IMR-90 (cell line): ENCODE measurements around the gene HOXD3. TPM values are rescaled to one million over a fixed set of nuclear protein-coding genes. Genes with fewer than 3 reads are reported as not detected.

ENCODE experiments used
- ATAC-seq: fragments of 200-7000 bp; cut with Tn5 transposase; 2 replicates; pipeline ENCODE4 v1.9.1; 2020; ENCODE audit warnings: low read depth, mild to moderate bottlenecking, moderate library complexity
- BruUV-seq: library from RNA; stranded (reverse); fragments of 400-500 nt; replicated peaks from 2 replicates; lab custom pipeline; 2021; lab: Mats Ljungman, UMichigan
- CTCF ChIA-PET: fragments of 300-600 bp; formaldehyde crosslinking; extraction: SDS; loops from one replicate; lab custom pipeline; 2021; ENCODE audit warnings: antibody characterized with exemption; lab: Yijun Ruan, JAX
- POLR2A ChIA-PET: fragments of 300-600 bp; sonication (Branson Sonifier 250); formaldehyde crosslinking; loops from one replicate; lab custom pipeline; 2022; ENCODE audit warnings: antibody characterized with exemption; ENCODE audit not compliant: unreplicated experiment; lab: Charles Lee
- DNase-seq: peaks from one replicate; pipeline ENCODE4 v3.0.0; 2013
- H2AFZ ChIP-seq: replicated peaks from 2 replicates; pipeline ENCODE3; 2013; ENCODE audit warnings: low read length, mild to moderate bottlenecking; ENCODE audit not compliant: poor library complexity
- H2AK5ac ChIP-seq: 2 replicates; pipeline ENCODE4 v1.6.1; 2013; ENCODE audit warnings: low read depth, low read length, inconsistent platforms
- H2AK9ac ChIP-seq: replicated peaks from 2 replicates; pipeline ENCODE3; 2013; ENCODE audit warnings: mild to moderate bottlenecking, low read depth, low read length, moderate library complexity; ENCODE audit not compliant: poor library complexity
- H2BK120ac ChIP-seq: 2 replicates; pipeline ENCODE4 v1.6.1; 2013; ENCODE audit warnings: low read depth, low read length, inconsistent platforms
- H2BK15ac ChIP-seq: 3 replicates; pipeline ENCODE4 v1.6.1; 2013; ENCODE audit warnings: low read depth, low read length, inconsistent platforms
- H2BK20ac ChIP-seq: 2 replicates; pipeline ENCODE4 v1.6.1; 2013; ENCODE audit warnings: low read depth, mild to moderate bottlenecking, inconsistent platforms, low read length, moderate library complexity
- H2BK5ac ChIP-seq: 2 replicates; pipeline ENCODE4 v1.6.1; 2013; ENCODE audit warnings: mild to moderate bottlenecking, low read depth, low read length, inconsistent platforms; ENCODE audit not compliant: poor library complexity, severe bottlenecking
- H3K14ac ChIP-seq: replicated peaks from 2 replicates; pipeline ENCODE4 v1.6.1; 2013; ENCODE audit warnings: low read depth, low read length, inconsistent platforms
- H3K18ac ChIP-seq: 2 replicates; pipeline ENCODE4 v1.6.1; 2013; ENCODE audit warnings: low read depth, low read length, control low read depth
- H3K23ac ChIP-seq: 2 replicates; pipeline ENCODE4 v1.6.1; 2013; ENCODE audit warnings: low read depth, low read length, inconsistent platforms
- H3K27ac ChIP-seq: 2 replicates; pipeline ENCODE4 v1.5.1; 2013; ENCODE audit warnings: mild to moderate bottlenecking, control low read depth, low read length; ENCODE audit not compliant: insufficient read depth
- H3K27me3 ChIP-seq: 2 replicates; pipeline ENCODE4 v1.6.1; 2013; ENCODE audit warnings: low read length; ENCODE audit not compliant: control insufficient read depth, insufficient read depth
- H3K36me3 ChIP-seq: 2 replicates; pipeline ENCODE4 v1.6.1; 2013; ENCODE audit warnings: low read length, mixed read lengths; ENCODE audit not compliant: control insufficient read depth, insufficient read depth
- H3K4ac ChIP-seq: 2 replicates; pipeline ENCODE4 v1.6.1; 2013; ENCODE audit warnings: low read depth, low read length, inconsistent platforms
- H3K4me1 ChIP-seq: 2 replicates; pipeline ENCODE4 v1.6.1; 2013; ENCODE audit warnings: low read length, mixed read lengths; ENCODE audit not compliant: control insufficient read depth, insufficient read depth
- H3K4me2 ChIP-seq: 2 replicates; pipeline ENCODE4 v1.6.1; 2013; ENCODE audit warnings: low read depth, mild to moderate bottlenecking, control low read depth, low read length, moderate library complexity
- H3K4me3 ChIP-seq: 2 replicates; pipeline ENCODE4 v1.5.1; 2013; ENCODE audit warnings: low read depth, mild to moderate bottlenecking, control low read depth, low read length, moderate library complexity; ENCODE audit not compliant: insufficient read depth
- H3K56ac ChIP-seq: 2 replicates; pipeline ENCODE4 v1.6.1; 2013; ENCODE audit warnings: low read length, inconsistent platforms; ENCODE audit not compliant: insufficient read depth; ENCODE audit errors: extremely low read depth
- H3K79me1 ChIP-seq, 2 experiments: 2 replicates each; pipeline ENCODE4 v1.6.1; 2013; ENCODE audit warnings: low read length in 2 of 2, inconsistent platforms in 1 of 2, low read depth in 1 of 2
- H3K9ac ChIP-seq: 2 replicates; pipeline ENCODE4 v1.6.1; 2013; ENCODE audit warnings: low read depth, low read length, control low read depth
- H3K9me1 ChIP-seq: 2 replicates; pipeline ENCODE4 v1.6.1; 2013; ENCODE audit warnings: low read length, inconsistent platforms; ENCODE audit not compliant: insufficient read depth
- H3K9me3 ChIP-seq: 2 replicates; pipeline ENCODE4 v1.6.1; 2013; ENCODE audit warnings: low read length; ENCODE audit not compliant: control insufficient read depth, insufficient read depth
- H4K20me1 ChIP-seq: 2 replicates; pipeline ENCODE4 v1.6.1; 2013; ENCODE audit warnings: low read length, inconsistent platforms; ENCODE audit not compliant: insufficient read depth
- H4K5ac ChIP-seq: 2 replicates; pipeline ENCODE4 v1.6.1; 2013; ENCODE audit warnings: mild to moderate bottlenecking, low read depth, low read length, control low read depth
- H4K8ac ChIP-seq, 2 experiments: 2 replicates each; pipeline ENCODE4 v1.6.1; 2013; ENCODE audit warnings: low read depth in 2 of 2, low read length in 2 of 2, control low read depth in 1 of 2, inconsistent platforms in 1 of 2
- H4K91ac ChIP-seq: 2 replicates; pipeline ENCODE4 v1.6.1; 2013; ENCODE audit warnings: low read depth, low read length, inconsistent platforms; ENCODE audit not compliant: insufficient read depth
- BHLHE40 ChIP-seq: fragments of 150-350 bp; IDR thresholded peaks from 2 replicates; pipeline ENCODE4 v1.6.1; 2016; ENCODE audit warnings: mild to moderate bottlenecking, low read depth, low read length
- CEBPB ChIP-seq: IDR thresholded peaks from 2 replicates; pipeline ENCODE4 v1.6.1; 2012; ENCODE audit warnings: low read depth, low read length, improper control_type of control experiment
- CHD1 ChIP-seq: IDR thresholded peaks from 2 replicates; pipeline ENCODE4 v1.6.1; 2012; ENCODE audit warnings: low read depth, low read length, improper control_type of control experiment
- FOS ChIP-seq: fragments of 150-350 bp; IDR thresholded peaks from 2 replicates; pipeline ENCODE4 v1.6.1; 2016; ENCODE audit warnings: low read depth, low read length
- MAFK ChIP-seq: IDR thresholded peaks from 2 replicates; pipeline ENCODE4 v1.6.1; 2012; ENCODE audit warnings: low read depth, low read length, improper control_type of control experiment
- MAZ ChIP-seq: IDR thresholded peaks from 2 replicates; pipeline ENCODE4 v1.6.1; 2012; ENCODE audit warnings: low read depth, mild to moderate bottlenecking, low read length, improper control_type of control experiment, moderate library complexity, borderline replicate concordance
- MXI1 ChIP-seq: IDR thresholded peaks from 2 replicates; pipeline ENCODE4 v1.6.1; 2012; ENCODE audit warnings: low read depth, mild to moderate bottlenecking, low read length, moderate library complexity, borderline replicate concordance
- NFE2L2 ChIP-seq: fragments of 150-350 bp; IDR thresholded peaks from 2 replicates; pipeline ENCODE4 v1.6.1; 2016; ENCODE audit warnings: low read depth, mild to moderate bottlenecking, low read length
- POLR2A ChIP-seq: IDR thresholded peaks from 2 replicates; pipeline ENCODE4 v1.6.1; 2012; ENCODE audit warnings: mild to moderate bottlenecking, low read depth, low read length
- RAD21 ChIP-seq: IDR thresholded peaks from 2 replicates; pipeline ENCODE4 v1.6.1; 2012; ENCODE audit warnings: low read length, improper control_type of control experiment
- RCOR1 ChIP-seq: IDR thresholded peaks from 2 replicates; pipeline ENCODE4 v1.6.1; 2012; ENCODE audit warnings: mild to moderate bottlenecking, low read length, improper control_type of control experiment; ENCODE audit not compliant: insufficient replicate concordance
- RFX5 ChIP-seq: IDR thresholded peaks from 2 replicates; pipeline ENCODE4 v1.8.0; 2012; ENCODE audit warnings: low read depth, mild to moderate bottlenecking, low read length, moderate library complexity
- SMC3 ChIP-seq: fragments of 150-350 bp; IDR thresholded peaks from 2 replicates; pipeline ENCODE4 v1.6.1; 2016; ENCODE audit warnings: low read depth, mild to moderate bottlenecking, antibody characterized with exemption, low read length, moderate library complexity
- WGBS, 2 experiments: methylation state at CpG; one replicate each; pipeline versions ENCODE4 v1.1.5 to v1.1.7; 2013; ENCODE audit warnings: missing lambda C conversion rate in 2 of 2; ENCODE audit not compliant: insufficient read length in 1 of 2; ENCODE audit errors: extremely low coverage in 2 of 2; 5-methylcytosine and 5-hydroxymethylcytosine counted together
- dilution Hi-C: fragments of 300-500 bp; cut with HindIII; formaldehyde crosslinking; loops from one replicate; pipeline ENCODE4 v1.14.3; 2018; ENCODE audit warnings: low sequenced_read_pairs; ENCODE audit not compliant: unreplicated experiment
- in situ Hi-C: fragments of 300-500 bp; cut with MboI; formaldehyde crosslinking; loops from 3 replicates; pipeline ENCODE4 v1.14.3; 2019; ENCODE audit warnings: low sequenced_read_pairs, inconsistent platforms, mixed read lengths
- intact Hi-C: fragments of 100-400 bp; cut with micrococcal nuclease; formaldehyde crosslinking; loops from 2 replicates; pipeline ENCODE4 v1.10.0; 2022
- polyA plus RNA-seq, 3 experiments: library from polyadenylated mRNA; depleted of rRNA; stranded (reverse); fragments of >200 nt; gene quantifications; 2 replicates each; pipeline ENCODE4 v1.2.3, GENCODE V29; 2012; ENCODE audit warnings: low replicate concordance in 1 of 3
- total RNA-seq: library from RNA; depleted of rRNA; stranded (reverse); fragments of >200 nt; gene quantifications from 2 replicates; pipeline ENCODE4 v1.2.3, GENCODE V29; 2012
- TF ChIP-seq, protein P1 (sequence below): conservative IDR thresholded peaks from 2 replicates; pipeline ENCODE4 v1.5.1; 2012; ENCODE audit warnings: mild to moderate bottlenecking, low read depth, low read length, improper control_type of control experiment
- TF ChIP-seq, protein P2 (sequence below): fragments of 150-350 bp; IDR thresholded peaks from 2 replicates; pipeline ENCODE4 v1.6.1; 2017; ENCODE audit warnings: mild to moderate bottlenecking, antibody characterized with exemption, low read length, low read depth

The HOXD3 gene
- total and polyA plus RNA-seq, 2 of the 4 experiments (the other 2 are of a cell fraction) = not detected

DNA sequence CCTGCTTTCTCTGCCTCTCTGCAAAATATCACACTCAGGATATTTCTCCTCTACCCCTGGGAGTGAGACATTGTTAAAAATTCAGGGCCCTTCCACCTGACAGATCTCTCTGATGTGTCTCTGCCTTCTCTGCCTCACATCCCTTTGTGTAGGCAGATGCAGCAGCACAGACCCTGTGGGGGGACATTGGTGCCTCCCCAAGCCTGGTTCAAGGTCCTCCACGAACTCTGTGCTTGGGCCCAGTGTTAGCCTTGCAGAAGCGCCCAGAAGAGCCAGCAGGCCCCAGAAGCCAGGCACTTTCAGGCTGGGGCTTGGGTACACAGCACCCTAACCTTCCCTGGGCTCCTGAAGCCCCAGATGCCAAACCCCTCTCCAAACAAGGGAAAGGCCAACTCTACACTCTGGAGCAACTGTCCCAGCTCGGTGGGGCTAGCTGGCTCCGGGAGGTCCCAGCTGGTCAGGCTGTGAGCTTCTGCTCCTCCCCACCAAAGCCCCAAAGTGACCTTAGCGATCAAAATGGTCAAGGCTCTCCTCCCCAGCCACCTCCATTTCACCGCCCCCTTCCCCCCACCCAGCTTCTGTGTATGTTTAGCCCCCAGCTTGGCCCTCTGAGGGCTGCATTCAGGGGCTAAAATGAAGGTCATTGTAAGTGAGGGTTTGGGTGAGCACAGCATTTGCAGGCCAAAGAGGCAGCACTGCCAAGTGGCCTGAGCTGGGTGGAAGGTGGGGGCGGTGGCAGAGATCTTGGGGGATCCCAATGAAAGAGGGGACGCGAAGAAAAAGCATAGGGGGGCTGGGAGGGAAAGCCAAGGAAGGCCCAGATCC, 31.9 kb upstream of the HOXD3 start:
- no peaks in the 10 kb centered on the region for H3K36me3 ChIP-seq
- POLR2A ChIA-PET = no interaction called here
- TF ChIP-seq, protein P1, sequence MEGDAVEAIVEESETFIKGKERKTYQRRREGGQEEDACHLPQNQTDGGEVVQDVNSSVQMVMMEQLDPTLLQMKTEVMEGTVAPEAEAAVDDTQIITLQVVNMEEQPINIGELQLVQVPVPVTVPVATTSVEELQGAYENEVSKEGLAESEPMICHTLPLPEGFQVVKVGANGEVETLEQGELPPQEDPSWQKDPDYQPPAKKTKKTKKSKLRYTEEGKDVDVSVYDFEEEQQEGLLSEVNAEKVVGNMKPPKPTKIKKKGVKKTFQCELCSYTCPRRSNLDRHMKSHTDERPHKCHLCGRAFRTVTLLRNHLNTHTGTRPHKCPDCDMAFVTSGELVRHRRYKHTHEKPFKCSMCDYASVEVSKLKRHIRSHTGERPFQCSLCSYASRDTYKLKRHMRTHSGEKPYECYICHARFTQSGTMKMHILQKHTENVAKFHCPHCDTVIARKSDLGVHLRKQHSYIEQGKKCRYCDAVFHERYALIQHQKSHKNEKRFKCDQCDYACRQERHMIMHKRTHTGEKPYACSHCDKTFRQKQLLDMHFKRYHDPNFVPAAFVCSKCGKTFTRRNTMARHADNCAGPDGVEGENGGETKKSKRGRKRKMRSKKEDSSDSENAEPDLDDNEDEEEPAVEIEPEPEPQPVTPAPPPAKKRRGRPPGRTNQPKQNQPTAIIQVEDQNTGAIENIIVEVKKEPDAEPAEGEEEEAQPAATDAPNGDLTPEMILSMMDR = no peak
- no peak for TF ChIP-seq BHLHE40
- TF ChIP-seq MAFK = no peak
- no peak for TF ChIP-seq POLR2A
- TF ChIP-seq, protein P2, sequence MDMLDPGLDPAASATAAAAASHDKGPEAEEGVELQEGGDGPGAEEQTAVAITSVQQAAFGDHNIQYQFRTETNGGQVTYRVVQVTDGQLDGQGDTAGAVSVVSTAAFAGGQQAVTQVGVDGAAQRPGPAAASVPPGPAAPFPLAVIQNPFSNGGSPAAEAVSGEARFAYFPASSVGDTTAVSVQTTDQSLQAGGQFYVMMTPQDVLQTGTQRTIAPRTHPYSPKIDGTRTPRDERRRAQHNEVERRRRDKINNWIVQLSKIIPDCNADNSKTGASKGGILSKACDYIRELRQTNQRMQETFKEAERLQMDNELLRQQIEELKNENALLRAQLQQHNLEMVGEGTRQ = no peak
- no peak for TF ChIP-seq RCOR1
- TF ChIP-seq CHD1 = no peak
- TF ChIP-seq NFE2L2 = no peak
- TF ChIP-seq SMC3 = no peak
- no peak for TF ChIP-seq CEBPB
- TF ChIP-seq FOS = no peak
- TF ChIP-seq MXI1 = no peak
- TF ChIP-seq RAD21 = no peak
- TF ChIP-seq RFX5 = no peak
- no peak for TF ChIP-seq MAZ

More for the DNA sequence above, 31.9 kb upstream of the HOXD3 start:
- Histone ChIP-seq H3K56ac (no peak overlapping the region), H3K4me1 (no peaks in the 10 kb centered on the region), H2BK20ac (no peak overlapping the region), H3K4ac (no peak overlapping the region), H4K5ac (no peak overlapping the region), H2AK9ac (no peak overlapping the region), H3K9me3 (peaks cover 3% of the 10 kb centered on the region; the same call in 1 of the 2 replicates), H4K91ac (no peak overlapping the region), H2AK5ac (no peak overlapping the region), H4K8ac (no peak overlapping the region), H3K4me2 (no peak overlapping the region), H3K14ac (no peak overlapping the region), H3K79me1 (no peaks in the 10 kb centered on the region), H3K27me3 (peaks cover 90% of the 10 kb centered on the region), H3K4me3 (no peak overlapping the region), H3K18ac (no peak overlapping the region), H2BK120ac (no peak overlapping the region), H2AFZ (no peak overlapping the region), H3K23ac (no peak overlapping the region), H3K27ac (no peak overlapping the region), H2BK5ac (no peak overlapping the region), H2BK15ac (no peak overlapping the region), H3K9me1 (no peaks in the 10 kb centered on the region), H4K20me1 (no peaks in the 10 kb centered on the region; the same call in 1 of the 2 replicates), H3K9ac (no peak overlapping the region)
- 0% methylated on average over 2 of the region's 9 CpGs; no CpG with 5 or more reads in 1 of the 2 experiments for WGBS, 2 experiments
- in situ Hi-C loops = loop anchor here (5.0 to 10.0 kb wide), 4 partner anchors 330 to 1030 kb away; no protein-coding TSS in a partner anchor
- no peak for DNase-seq
- dilution Hi-C loops = no loop called here
- intact Hi-C loops = no loop called here
- no TSS peak for BruUV-seq
- no peak for ATAC-seq
- CTCF ChIA-PET = interaction anchor here (0.6 to 3.7 kb wide), 3 partner anchors 429 to 1599 kb away, joined by 4 to 20 read pairs (median 19); no protein-coding TSS in a partner anchor
